ENCODE measurements around the gene CPNE9. TPM values are rescaled to one million over a fixed set of nuclear protein-coding genes. Genes with fewer than 3 reads are reported as not detected.

CPNE9 gene
- total RNA-seq, 1 donor from 2014 or later, result 0.20 TPM

DNA sequence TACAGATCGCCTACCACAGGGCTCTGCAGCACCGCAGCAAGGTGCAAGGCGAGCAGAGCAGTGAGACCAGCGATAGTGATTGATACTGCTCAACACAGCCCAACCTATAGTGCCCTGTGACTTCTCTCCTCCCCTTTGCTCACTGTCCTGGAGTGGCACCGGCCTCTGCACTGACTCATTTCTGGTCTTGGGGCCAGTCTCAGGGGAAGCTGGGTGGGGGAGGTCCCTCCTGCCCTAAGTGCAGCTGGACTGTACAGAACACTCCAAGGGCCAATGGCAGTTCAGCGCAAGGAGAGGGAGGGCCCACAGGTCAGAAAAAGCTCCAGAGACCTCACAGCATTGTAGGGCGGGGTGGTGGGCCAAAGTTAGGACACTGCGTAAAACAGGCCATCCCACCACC is 43.6 kb downstream of the CPNE9 start:
- DNase-seq (ENCODE audit: low read depth) (no peak), FAIRE-seq (no peak)
- H3K27ac ChIP-seq (ENCODE audit: low read depth, low read length), result no peak overlapping the region
- no peaks in the 10 kb centered on the region for H3K27me3 ChIP-seq (ENCODE audit: insufficient read depth, low read length)
- no peak overlapping the region for H2AFZ ChIP-seq (ENCODE audit: low read depth, low read length)
- Mint-ChIP-seq H3K9me3 (ENCODE audit: unreplicated experiment) (no peaks in the 10 kb centered on the region), H3K4me3 (ENCODE audit: unreplicated experiment) (peak overlapping the region; percentile 67), H3K27me3 (ENCODE audit: low read depth, unreplicated experiment) (no peaks in the 10 kb centered on the region), H3K36me3 (ENCODE audit: low read depth, unreplicated experiment) (peaks cover 33% of the 10 kb centered on the region), H3K4me1 (ENCODE audit: low read depth, unreplicated experiment) (peaks cover 28% of the 10 kb centered on the region), H3K27ac (ENCODE audit: unreplicated experiment) (peak overlapping the region; percentile 69)
- H3K9me3 ChIP-seq (ENCODE audit: insufficient read depth, low read depth, low read length), result no peaks in the 10 kb centered on the region
- TF ChIP-seq EZH2 (IDR thresholded peaks at IDR 0.05; ENCODE audit: insufficient read depth, low read length) (no peak), CTCF (IDR thresholded peaks at IDR 0.05; ENCODE audit: insufficient read depth, low read depth, low read length) (no peak)
- H3K36me3 ChIP-seq (ENCODE audit: insufficient read depth, low read length), result peaks cover 46% of the 10 kb centered on the region
- H3K9ac ChIP-seq (ENCODE audit: low read length), result peak overlapping the region; percentile 3
- peaks cover 15% of the 10 kb centered on the region for H4K20me1 ChIP-seq (ENCODE audit: insufficient read depth, low read length)
- peaks cover 20% of the 10 kb centered on the region for H3K79me2 ChIP-seq (ENCODE audit: insufficient read depth, low read length)
- peaks cover 33% of the 10 kb centered on the region for H3K4me1 ChIP-seq (ENCODE audit: insufficient read depth, low read length)
- H3K4me3 ChIP-seq (ENCODE audit: insufficient read depth, low read depth, low read length), result no peak overlapping the region
- no peak overlapping the region for H3K4me2 ChIP-seq (ENCODE audit: low read length)

DNA sequence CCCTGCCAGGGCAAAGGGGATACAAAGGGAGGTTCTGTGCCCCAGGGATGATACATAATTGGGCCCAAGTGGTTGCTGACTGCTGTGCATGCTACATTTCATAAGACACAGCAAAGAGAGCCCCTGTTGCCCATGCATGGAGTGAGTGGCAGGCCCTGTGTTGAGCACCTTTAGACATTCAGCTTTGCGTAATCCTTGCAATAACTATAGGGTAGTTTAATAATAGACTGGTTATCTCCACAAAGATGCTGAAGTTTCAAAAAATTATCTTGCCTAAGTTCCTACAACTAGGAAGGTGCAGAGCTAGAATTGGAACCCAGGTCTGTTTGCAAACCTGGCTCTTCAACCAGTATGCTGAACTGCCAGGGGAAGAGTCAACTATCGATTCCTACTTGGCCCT is 44.4 kb downstream of the CPNE9 start:
- H3K27ac ChIP-seq (ENCODE audit: low read depth, low read length), result no peak overlapping the region
- peaks cover 30% of the 10 kb centered on the region for H3K36me3 Mint-ChIP-seq (ENCODE audit: low read depth, unreplicated experiment)
- H3K36me3 ChIP-seq (ENCODE audit: insufficient read depth, low read length), result peaks cover 39% of the 10 kb centered on the region
- peaks cover 14% of the 10 kb centered on the region for H4K20me1 ChIP-seq (ENCODE audit: insufficient read depth, low read length)
- no peak for FAIRE-seq
- H3K4me1 Mint-ChIP-seq (ENCODE audit: low read depth, unreplicated experiment), result peaks cover 28% of the 10 kb centered on the region
- H3K4me1 ChIP-seq (ENCODE audit: insufficient read depth, low read length), result peaks cover 33% of the 10 kb centered on the region
- H3K9me3 Mint-ChIP-seq (ENCODE audit: unreplicated experiment), result no peaks in the 10 kb centered on the region
- no peak overlapping the region for H3K4me2 ChIP-seq (ENCODE audit: low read length)
- H3K9ac ChIP-seq (ENCODE audit: low read length), result no peak overlapping the region
- no peak overlapping the region for H2AFZ ChIP-seq (ENCODE audit: low read depth, low read length)
- no peaks in the 10 kb centered on the region for H3K27me3 ChIP-seq (ENCODE audit: insufficient read depth, low read length)
- H3K27ac Mint-ChIP-seq (ENCODE audit: unreplicated experiment), result no peak overlapping the region
- no peak overlapping the region for H3K4me3 ChIP-seq (ENCODE audit: insufficient read depth, low read depth, low read length)
- no peaks in the 10 kb centered on the region for H3K27me3 Mint-ChIP-seq (ENCODE audit: low read depth, unreplicated experiment)
- H3K4me3 Mint-ChIP-seq (ENCODE audit: unreplicated experiment), result no peak overlapping the region
- H3K79me2 ChIP-seq (ENCODE audit: insufficient read depth, low read length), result peaks cover 20% of the 10 kb centered on the region
- no peak for DNase-seq (ENCODE audit: low read depth)
- no peaks in the 10 kb centered on the region for H3K9me3 ChIP-seq (ENCODE audit: insufficient read depth, low read depth, low read length)
- no peak for TF ChIP-seq CTCF (IDR thresholded peaks at IDR 0.05; ENCODE audit: insufficient read depth, low read depth, low read length)

- Mint-ChIP-seq H3K4me3 (ENCODE audit: unreplicated experiment) (peak overlapping the region; percentile 90), H3K27ac (ENCODE audit: unreplicated experiment) (peak overlapping the region; percentile 96), H3K36me3 (ENCODE audit: low read depth, unreplicated experiment) (peaks cover 30% of the 10 kb centered on the region), H3K9me3 (ENCODE audit: unreplicated experiment) (no peaks in the 10 kb centered on the region), H3K4me1 (ENCODE audit: low read depth, unreplicated experiment) (peaks cover 28% of the 10 kb centered on the region), H3K27me3 (ENCODE audit: low read depth, unreplicated experiment) (no peaks in the 10 kb centered on the region)
- no peaks in the 10 kb centered on the region for H3K9me3 ChIP-seq (ENCODE audit: insufficient read depth, low read depth, low read length)
- H3K27ac ChIP-seq (ENCODE audit: low read depth, low read length), result peak overlapping the region; percentile 83
- H3K4me2 ChIP-seq (ENCODE audit: low read length), result peak overlapping the region; percentile 90
- H3K27me3 ChIP-seq (ENCODE audit: insufficient read depth, low read length), result no peaks in the 10 kb centered on the region
- peaks cover 20% of the 10 kb centered on the region for H3K79me2 ChIP-seq (ENCODE audit: insufficient read depth, low read length)
- H3K4me3 ChIP-seq (ENCODE audit: insufficient read depth, low read depth, low read length), result peak overlapping the region; percentile 78
- TF ChIP-seq EZH2 (IDR thresholded peaks at IDR 0.05; ENCODE audit: insufficient read depth, low read length) (no peak), CTCF (IDR thresholded peaks at IDR 0.05; ENCODE audit: insufficient read depth, low read depth, low read length) (no peak)
- H2AFZ ChIP-seq (ENCODE audit: low read depth, low read length), result peak overlapping the region; percentile 50
- H3K9ac ChIP-seq (ENCODE audit: low read length), result peak overlapping the region; percentile 79
- H3K36me3 ChIP-seq (ENCODE audit: insufficient read depth, low read length), result peaks cover 31% of the 10 kb centered on the region
- peaks cover 14% of the 10 kb centered on the region for H4K20me1 ChIP-seq (ENCODE audit: insufficient read depth, low read length)
- DNase-seq (ENCODE audit: low read depth) (no peak), FAIRE-seq (no peak)
- peaks cover 33% of the 10 kb centered on the region for H3K4me1 ChIP-seq (ENCODE audit: insufficient read depth, low read length)
These were observed 45.6 kb downstream of the CPNE9 start for GRCh38 chr3:9749296-9749644.
